Chondrocyte (in vitro differentiated cells): ENCODE measurements around the gene BACE1-AS. TPM values are rescaled to one million over a fixed set of nuclear protein-coding genes. Genes with fewer than 3 reads are reported as not detected.
"Not testable (repeated sequence)": the region's sequence is repeated elsewhere in the genome, so short reads cannot be mapped to it uniquely, and the experiment has no call there.

ENCODE experiments used
- DNase-seq: peaks from one replicate; pipeline ENCODE4 v3.0.0; 2021; ENCODE audit warnings: mixed read lengths, low spot score
- H3K27ac Mint-ChIP-seq: one replicate; pipeline ENCODE4 v1.8.0; 2021; ENCODE audit warnings: mild to moderate bottlenecking, moderate library complexity, mixed read lengths; ENCODE audit not compliant: unreplicated experiment
- H3K27me3 Mint-ChIP-seq: 2 replicates; pipeline ENCODE4 v1.8.0; 2021; ENCODE audit warnings: low read depth, mixed read lengths
- H3K36me3 Mint-ChIP-seq: 2 replicates; pipeline ENCODE4 v1.8.0; 2021; ENCODE audit warnings: low read depth, mixed read lengths
- H3K4me1 Mint-ChIP-seq: 2 replicates; pipeline ENCODE4 v1.8.0; 2021; ENCODE audit warnings: low read depth, mild to moderate bottlenecking, mixed read lengths
- H3K4me3 Mint-ChIP-seq: one replicate; pipeline ENCODE4 v1.8.0; 2021; ENCODE audit warnings: mild to moderate bottlenecking, moderate library complexity, mixed read lengths; ENCODE audit not compliant: unreplicated experiment
- H3K9me3 Mint-ChIP-seq: 2 replicates; pipeline ENCODE4 v1.8.0; 2021; ENCODE audit warnings: low read depth, mixed read lengths
- CTCF ChIP-seq: fragments of 200-600 bp; sonication (generic); IDR thresholded peaks from 2 replicates; pipeline ENCODE4 v1.5.0; 2021; ENCODE audit warnings: antibody characterized with exemption, mild to moderate bottlenecking, moderate library complexity
- total RNA-seq: library from RNA; stranded (reverse); gene quantifications from 3 replicates; pipeline ENCODE4 v1.2.1, GENCODE V29; 2021

BACE1-AS gene
- total RNA-seq, 1 donor from 2014 or later, result 6.4 TPM

GRCh38 chr11:117316197-117316961 lies 25.2 kb downstream of the BACE1-AS start, which contains the start of gene BACE1:
Gene BACE1, minus strand, starts transcription at chr11:117316256. Its CDS starts 461 bp downstream, at chr11:117315795.
- peak within 1 kb of the TSS; percentile 62 for H3K27ac Mint-ChIP-seq
- H3K36me3 Mint-ChIP-seq, result no peaks in the 10 kb centered on the region
- no peaks in the 10 kb centered on the region for H3K27me3 Mint-ChIP-seq
- peaks cover 33% of the 10 kb centered on the region for H3K4me1 Mint-ChIP-seq
- no peaks in the 10 kb centered on the region for H3K9me3 Mint-ChIP-seq
- DNase-seq, result peak; percentile 83
- peak; percentile 73 for TF ChIP-seq CTCF
- peak within 1 kb of the TSS; percentile 90 for H3K4me3 Mint-ChIP-seq

- Mint-ChIP-seq H3K9me3 (peaks cover 3% of the 10 kb centered on the region), H3K36me3 (peaks cover 2% of the 10 kb centered on the region), H3K4me3 (no peak overlapping the region), H3K27me3 (no peaks in the 10 kb centered on the region), H3K4me1 (peaks cover 31% of the 10 kb centered on the region), H3K27ac (peak overlapping the region; percentile 65)
- DNase-seq, result no peak
- TF ChIP-seq CTCF, result no peak
Measured at GRCh38 chr11:117318738-117319137, 27.6 kb downstream of the BACE1-AS start.

- TF ChIP-seq CTCF, result no peak
- peaks cover 2% of the 10 kb centered on the region for H3K36me3 Mint-ChIP-seq
- H3K4me1 Mint-ChIP-seq, result peaks cover 25% of the 10 kb centered on the region
- H3K27me3 Mint-ChIP-seq, result no peaks in the 10 kb centered on the region
- peaks cover 3% of the 10 kb centered on the region for H3K9me3 Mint-ChIP-seq
- peak overlapping the region; percentile 71 for H3K27ac Mint-ChIP-seq
- no peak overlapping the region for H3K4me3 Mint-ChIP-seq
- no peak for DNase-seq
Measured at GRCh38 chr11:117319214-117319840, 28.2 kb downstream of the BACE1-AS start.

GRCh38 chr11:117327255-117327566 lies 36.1 kb downstream of the BACE1-AS start:
- H3K9me3 Mint-ChIP-seq, DNase-seq, H3K4me3 Mint-ChIP-seq, H3K27ac Mint-ChIP-seq, H3K36me3 Mint-ChIP-seq, H3K27me3 Mint-ChIP-seq: not testable (repeated sequence)
- peaks cover 11% of the 10 kb centered on the region for H3K4me1 Mint-ChIP-seq

- DNase-seq, result peak; percentile 98
- Mint-ChIP-seq H3K4me1 (peaks cover 11% of the 10 kb centered on the region), H3K4me3 (peak within 1 kb of the TSS; percentile 62), H3K27me3 (no peaks in the 10 kb centered on the region), H3K9me3 (peaks cover 3% of the 10 kb centered on the region), H3K27ac (no peak within 1 kb of the TSS), H3K36me3 (peaks cover 2% of the 10 kb centered on the region)
- no peak for TF ChIP-seq CTCF
Measured at GRCh38 chr11:117327567-117328374, 36.6 kb downstream of the BACE1-AS start, which contains the start of gene CEP164. Gene CEP164, plus strand, starts transcription at chr11:117327854. Its CDS starts 10,733 bp downstream, at chr11:117338587.
